Measurements from ENCODE around the gene B4GALT2.

DNA sequence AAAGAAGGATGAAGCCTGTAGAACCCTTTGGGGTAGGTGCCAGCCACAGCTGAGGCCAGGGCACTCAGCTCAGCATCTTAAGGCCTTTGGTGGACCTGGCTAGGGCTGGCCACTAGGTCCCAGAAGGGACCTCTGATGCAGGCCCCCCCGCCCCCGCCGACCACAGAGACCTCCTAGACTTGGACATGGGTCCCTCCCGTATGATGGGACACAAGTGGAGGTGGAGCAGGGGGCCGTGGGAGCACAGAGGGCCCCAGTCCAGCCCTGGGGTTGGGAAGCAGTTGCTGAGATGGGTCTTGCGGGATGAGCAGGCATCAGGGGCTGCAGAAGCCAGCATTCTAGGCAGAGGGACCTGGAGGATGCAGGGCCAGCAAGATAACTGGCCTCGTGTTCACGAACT is 3.2 kb downstream of the B4GALT2 start:
- TF ChIP-seq, protein P1, sequence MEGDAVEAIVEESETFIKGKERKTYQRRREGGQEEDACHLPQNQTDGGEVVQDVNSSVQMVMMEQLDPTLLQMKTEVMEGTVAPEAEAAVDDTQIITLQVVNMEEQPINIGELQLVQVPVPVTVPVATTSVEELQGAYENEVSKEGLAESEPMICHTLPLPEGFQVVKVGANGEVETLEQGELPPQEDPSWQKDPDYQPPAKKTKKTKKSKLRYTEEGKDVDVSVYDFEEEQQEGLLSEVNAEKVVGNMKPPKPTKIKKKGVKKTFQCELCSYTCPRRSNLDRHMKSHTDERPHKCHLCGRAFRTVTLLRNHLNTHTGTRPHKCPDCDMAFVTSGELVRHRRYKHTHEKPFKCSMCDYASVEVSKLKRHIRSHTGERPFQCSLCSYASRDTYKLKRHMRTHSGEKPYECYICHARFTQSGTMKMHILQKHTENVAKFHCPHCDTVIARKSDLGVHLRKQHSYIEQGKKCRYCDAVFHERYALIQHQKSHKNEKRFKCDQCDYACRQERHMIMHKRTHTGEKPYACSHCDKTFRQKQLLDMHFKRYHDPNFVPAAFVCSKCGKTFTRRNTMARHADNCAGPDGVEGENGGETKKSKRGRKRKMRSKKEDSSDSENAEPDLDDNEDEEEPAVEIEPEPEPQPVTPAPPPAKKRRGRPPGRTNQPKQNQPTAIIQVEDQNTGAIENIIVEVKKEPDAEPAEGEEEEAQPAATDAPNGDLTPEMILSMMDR (IDR thresholded peaks at IDR 0.05), result no peak
- TF ChIP-seq POLR2A (IDR thresholded peaks at IDR 0.05) (no peak), EP300 (IDR thresholded peaks at IDR 0.05) (no peak)
